Inferior parietal cortex (tissue), 1 donor: ENCODE data around the gene PTPN13.

Experiments
- DNase-seq: peaks from one replicate; pipeline ENCODE4 v3.0.0-alpha.2; 2016; ENCODE audit errors: extremely low spot score

PTPN13 gene

DNA sequence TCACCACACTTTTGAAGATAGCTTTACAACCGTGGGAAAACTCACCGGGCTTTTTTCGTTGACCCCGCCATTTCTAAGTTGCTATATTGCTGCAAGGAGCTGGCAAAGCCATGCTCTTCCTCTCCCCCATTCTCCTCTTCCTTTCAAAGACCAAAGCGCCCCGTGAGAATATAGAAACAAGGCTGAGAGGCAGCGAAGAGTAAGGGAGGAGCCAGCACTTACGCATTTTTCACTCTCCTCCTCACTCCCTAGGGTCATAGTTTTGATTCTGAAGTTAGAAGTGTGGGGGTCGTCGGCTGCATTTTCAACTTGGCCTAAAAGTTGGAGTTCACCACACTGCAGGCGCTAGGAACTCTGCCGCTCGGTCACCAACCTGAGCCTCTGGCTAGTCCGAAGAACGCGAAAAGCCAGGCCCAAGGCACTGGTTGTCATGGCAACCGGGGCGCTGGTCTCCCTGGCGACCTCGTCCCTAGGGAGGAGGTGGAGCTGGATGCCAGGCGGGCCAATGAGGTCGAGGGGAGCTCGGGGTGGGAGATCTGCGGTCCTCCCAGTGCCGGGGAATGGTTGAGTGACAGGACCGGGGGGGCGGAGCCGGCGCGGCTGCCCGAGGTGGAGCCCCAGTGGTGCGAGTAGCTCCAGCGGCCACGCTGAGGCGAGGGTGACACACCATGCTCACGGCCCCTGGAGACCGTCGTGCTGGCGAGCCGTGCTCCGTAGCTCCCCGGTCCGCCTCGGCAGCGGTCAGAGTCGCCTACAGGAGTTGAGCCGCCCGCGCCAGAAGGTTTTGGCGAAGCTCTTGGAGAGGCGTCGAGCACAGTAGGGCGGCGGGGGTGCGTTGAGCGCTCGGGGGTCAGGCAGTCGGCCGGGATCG lies at the start of gene PTPN13:
PTPN13 (plus strand) TSS at position 628 of the 871 bp plus-strand sequence. CDS start 40,942 bp downstream, outside the sequence.
- peak; percentile 96 for DNase-seq

- DNase-seq, result no peak
These were observed 47.0 kb upstream of the PTPN13 start for GRCh38 chr4:86547140-86547539.

GRCh38 chr4:86549163-86549788 lies 44.8 kb upstream of the PTPN13 start:
- no peak for DNase-seq

DNA sequence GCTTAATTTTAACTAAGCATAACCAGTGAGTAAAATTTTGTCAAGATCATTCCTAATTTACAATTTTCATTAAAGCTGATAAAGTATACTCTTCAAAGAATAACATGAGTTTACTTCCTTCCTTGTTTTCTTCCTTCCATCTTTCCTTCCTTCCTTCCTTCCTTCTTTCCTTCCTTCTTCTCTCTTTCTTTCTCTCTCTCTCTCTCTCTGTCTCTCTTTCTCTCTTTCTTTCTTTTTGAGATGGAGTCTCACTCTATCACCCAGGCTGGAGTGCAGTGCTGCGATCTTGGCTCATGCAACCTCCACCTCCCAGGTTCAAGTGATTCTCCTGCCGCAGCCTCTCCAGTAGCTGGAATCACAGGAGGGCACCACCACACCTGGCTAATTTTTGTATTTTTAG lies 42.7 kb upstream of the PTPN13 start:
- no peak for DNase-seq

- no peak for DNase-seq
These were observed 39.5 kb upstream of the PTPN13 start for GRCh38 chr4:86554646-86555045.

DNA sequence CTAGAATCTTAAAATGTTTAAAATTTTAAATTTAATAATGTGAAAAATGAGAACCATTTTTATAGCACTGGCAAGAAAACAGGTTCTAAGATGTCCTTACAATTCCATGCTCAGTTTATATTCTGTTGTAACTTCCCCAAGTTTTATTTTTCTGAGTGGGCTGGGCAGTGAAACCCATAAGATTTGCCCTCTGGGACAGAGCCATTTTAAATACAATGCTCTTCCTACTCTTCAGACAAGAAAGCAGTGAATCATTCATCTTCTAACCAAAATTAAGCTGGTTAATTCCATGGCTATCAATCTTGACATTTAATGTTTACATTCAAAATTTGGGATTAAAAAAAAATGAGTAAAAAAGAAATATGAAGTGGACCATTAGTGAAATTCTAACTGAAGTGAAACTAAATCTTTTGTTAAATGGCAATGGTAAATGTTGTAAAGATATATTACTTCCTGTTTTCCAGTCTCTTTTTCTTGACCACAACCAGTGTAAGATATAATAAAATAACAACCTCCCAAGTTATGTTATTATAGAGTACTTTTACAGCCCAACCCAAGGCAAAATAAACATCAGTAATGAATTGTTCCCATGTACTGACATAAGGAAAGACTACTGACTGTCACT lies 37.2 kb upstream of the PTPN13 start:
- DNase-seq, result no peak

DNA sequence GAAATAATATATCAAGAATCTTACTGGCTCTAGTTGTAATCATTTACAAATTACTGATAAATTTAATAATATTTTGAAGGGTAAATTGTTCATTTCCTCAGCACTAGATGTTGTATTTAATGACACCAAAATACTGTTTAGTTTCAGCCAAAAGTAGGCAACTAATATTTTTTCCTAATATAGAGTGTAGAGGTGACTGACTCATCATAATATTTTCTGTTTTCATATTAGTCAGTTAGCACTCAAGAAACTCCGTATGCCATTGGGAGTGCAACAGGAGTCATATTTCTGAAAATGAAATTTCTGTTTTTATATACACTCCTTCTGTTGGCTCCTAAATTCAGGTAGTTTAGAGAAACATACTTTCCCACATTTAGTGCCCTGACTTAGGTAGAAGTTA lies 36.6 kb upstream of the PTPN13 start:
- no peak for DNase-seq

GRCh38 chr4:86558258-86558657 lies 35.9 kb upstream of the PTPN13 start:
- no peak for DNase-seq

- DNase-seq, result no peak
These were observed 35.3 kb upstream of the PTPN13 start for GRCh38 chr4:86558797-86559196.

DNA sequence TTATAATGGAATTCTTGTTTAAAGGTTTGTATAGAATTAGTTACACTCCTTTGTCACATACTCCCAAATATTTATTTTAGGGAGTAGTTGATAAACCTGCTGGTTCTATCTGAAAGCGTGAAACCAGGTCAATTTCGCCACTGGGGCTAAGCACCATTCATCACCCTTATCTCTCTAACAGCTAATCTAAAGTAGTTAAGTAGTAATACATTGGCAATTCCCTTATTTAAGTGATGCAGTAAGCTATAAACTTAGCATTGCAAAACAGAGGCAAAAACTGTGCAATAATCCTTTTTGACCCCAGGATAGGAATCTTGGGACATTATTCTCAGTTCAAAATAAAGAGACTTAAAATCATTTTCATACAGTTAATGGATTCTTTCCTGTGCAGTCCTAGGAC lies 33.7 kb upstream of the PTPN13 start:
- DNase-seq, result no peak

DNA sequence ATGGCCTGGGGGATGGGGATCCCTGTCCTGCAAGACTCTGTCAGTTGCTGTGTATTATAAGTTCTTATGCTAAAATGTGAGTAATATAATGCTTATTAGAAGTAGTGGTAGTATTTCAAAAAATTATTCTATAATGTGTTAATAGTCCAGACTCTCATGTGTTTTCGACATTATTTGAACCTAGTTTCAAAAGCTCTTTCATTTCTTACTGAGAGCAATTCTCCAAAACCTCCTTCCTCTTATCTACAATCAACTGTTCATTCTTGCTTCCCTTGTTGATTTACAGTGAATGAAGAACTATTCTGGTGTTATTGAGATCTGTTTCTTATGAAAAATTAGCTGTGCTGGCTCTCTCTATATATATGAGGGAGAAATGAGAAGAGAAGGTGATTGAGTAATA lies 32.9 kb upstream of the PTPN13 start:
- DNase-seq, result no peak

DNA sequence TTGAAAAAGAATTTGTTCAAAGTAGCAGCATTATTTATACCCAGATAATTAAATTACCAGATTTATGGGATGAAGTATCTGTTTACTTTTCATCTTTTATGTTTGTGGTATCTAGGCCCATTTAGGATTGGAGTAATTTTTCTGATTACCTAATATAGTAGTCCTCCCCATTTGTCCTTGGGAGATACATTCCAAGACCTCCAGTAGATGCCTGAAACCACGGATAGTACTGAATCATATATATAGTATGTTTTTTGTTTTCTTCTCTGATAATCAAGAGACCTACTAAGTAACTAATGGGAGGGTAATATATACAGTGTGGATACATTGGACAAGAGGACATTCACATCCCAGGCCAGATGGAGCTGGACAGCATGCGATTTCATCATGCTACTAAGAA lies 30.7 kb upstream of the PTPN13 start:
- DNase-seq, result no peak

DNA sequence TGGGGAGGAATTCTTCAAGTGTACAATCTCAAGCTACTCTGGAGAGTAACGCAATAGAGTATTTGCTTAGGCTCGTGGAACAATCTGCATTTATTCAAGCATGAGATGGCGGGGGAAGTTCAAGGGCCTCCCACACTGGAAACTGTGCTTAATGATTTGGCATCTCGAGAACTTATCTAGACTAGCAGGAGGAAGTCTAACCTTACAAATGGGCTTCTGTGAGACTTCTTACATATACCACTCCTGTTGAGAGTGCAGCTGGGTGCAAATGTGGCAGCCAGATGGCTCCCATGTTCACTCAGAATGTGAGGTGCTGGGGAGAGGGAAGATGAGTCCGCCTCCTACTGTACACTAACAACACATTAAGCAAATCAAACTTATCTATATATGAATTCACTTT lies 29.3 kb upstream of the PTPN13 start:
- DNase-seq, result no peak

DNA sequence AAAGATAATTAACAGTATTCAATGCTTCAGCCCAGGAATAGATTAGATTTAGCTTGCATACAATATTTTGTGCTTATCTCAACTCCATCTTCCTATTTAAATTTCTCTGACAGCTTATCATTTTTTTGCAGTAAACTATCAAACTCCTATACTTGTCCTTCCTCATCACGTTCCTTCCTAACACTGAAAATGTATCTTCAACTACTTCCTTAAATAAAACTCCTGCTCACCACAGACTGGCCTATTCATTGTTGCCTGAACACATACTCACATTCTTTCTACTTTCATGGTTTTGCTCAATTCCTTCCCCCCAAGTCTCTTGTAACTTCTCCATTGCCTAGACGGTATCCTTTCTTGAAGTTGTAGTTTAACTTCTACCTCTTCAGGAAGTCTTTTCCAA lies 28.5 kb upstream of the PTPN13 start:
- no peak for DNase-seq

DNA sequence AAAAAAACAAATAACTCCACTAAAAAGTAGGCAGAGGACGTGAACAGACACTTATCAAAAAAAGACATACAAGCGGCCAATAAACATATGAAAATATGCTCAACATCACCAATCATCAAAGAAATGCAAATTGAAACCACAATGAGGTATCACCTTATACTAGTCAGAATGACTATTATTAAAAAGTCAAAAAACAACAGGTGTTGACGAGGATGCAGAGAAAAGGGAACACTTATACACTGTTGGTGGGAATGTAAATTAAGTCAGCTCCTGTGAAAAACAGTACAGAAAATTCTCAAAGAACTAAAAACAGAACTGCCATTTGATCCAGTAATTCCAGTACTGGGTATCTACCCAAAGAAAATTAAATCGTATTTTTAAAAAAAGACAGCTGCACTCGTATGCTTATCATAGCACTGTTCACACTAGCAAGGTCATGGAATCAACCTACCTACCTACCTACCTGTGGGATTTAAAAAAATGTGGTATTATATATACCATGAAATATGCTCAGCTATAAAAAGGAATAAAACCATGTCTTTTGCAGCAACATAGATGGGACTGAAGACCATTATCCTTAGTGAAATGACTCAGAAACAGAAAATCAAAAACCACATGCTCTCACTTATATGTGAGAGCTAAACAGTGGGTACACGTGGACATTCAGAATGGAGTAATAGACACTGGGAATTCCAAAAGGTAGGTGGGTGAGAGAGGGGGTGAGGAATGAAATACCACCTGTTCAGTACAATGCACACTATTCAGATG lies 24.8 kb upstream of the PTPN13 start:
- no peak for DNase-seq

DNA sequence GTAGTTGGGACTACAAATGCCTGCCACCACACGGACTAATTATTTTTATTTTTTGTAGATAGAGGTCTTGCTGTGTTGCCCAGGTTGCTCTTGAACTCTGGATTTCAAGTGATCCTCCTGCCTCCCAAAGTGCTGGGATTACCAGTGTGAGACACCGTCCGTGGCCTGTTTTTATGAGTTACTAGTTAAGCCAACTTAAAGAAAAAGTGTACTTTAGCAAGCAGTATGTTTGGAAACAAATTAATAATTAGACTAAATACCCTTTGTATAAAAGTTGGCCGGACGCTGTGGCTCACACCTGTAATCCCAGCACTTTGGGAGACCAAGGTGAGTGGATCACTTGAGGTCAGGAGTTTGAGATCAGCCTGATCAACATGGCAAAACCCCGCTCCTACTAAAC lies 14.2 kb upstream of the PTPN13 start:
- DNase-seq, result no peak

DNA sequence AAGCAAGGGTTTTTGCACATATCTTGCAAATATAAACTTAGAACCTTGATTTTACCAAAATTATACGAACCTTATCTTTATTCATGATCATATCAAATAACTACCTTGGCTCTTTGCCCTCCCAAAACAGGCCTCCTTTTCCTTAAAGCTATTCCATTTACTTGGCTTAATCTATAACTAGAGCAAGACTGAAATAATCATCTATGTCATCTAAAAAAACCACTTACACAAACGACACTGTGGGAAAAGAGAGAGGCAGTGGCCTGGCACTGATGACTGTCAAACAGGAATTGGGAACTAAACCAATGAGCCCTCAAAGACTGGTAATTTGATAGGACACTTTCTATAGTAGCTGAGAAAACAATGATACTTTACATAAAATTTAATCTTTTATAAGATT lies 11.7 kb upstream of the PTPN13 start:
- no peak for DNase-seq

DNA sequence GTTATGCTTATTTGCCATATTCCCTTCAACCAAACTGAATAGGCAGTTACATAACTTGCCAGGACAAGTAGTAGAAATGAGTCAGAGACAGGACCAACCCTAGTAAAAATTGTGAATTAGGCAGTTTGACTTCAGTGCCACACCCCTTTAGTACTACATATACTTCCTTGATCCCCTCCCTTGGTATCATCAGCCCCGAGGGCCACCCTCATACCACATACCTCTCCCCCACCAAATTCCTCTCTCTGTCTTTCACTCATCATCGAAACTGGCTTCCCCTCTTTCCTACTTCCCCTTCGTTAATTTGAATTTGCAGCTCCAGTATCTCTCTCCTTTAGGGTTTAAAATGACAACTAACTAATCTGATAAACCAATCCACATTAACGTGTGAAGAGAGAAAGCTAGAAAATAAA lies 7.9 kb upstream of the PTPN13 start:
- no peak for DNase-seq

GRCh38 chr4:86586626-86587380 lies 7.3 kb upstream of the PTPN13 start:
- DNase-seq, result no peak

GRCh38 chr4:86587381-86588140 lies 6.6 kb upstream of the PTPN13 start:
- no peak for DNase-seq
